Tibial nerve (tissue), 4 donors: Measurements from ENCODE around the gene SYNPO.

Source experiments
- EP300 ChIP-seq, 2 donors: sonication (generic); formaldehyde crosslinking; IDR thresholded peaks; one replicate each; pipeline ENCODE4 v1.6.1; 2017; ENCODE audit warnings: antibody characterized with exemption in 2 of 2, mild to moderate bottlenecking in 1 of 2
- TF ChIP-seq, protein P1 (sequence below), 5 experiments: fragments of 200-600 bp in 3 of 5; fragments of 450-650 bp in 2 of 5; sonication (generic) in 3 of 5; IDR thresholded peaks; one replicate each; pipeline ENCODE4 v1.5.1; 2016 to 2019; ENCODE audit warnings: antibody characterized with exemption in 5 of 5, mild to moderate bottlenecking in 3 of 5, moderate library complexity in 2 of 5

DNA sequence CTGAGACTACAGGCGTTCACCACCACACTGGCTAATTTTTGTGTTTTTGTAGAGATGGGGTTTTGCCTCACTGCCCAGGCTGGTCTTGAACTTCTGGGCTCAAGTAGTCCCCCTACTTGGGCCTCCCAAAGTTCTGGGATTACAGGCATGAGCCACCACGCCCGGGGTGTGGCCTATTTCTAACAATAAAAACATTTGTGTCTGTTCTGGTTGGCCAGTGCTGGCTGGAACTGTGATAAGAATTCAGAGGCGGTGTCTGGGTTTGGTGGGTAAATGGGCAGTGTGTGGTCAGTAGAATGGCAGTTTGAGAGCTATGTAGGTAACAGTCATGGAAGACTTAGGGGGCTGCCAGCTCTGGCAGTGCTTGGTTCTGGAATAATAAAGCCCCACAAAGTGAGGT is 46.9 kb upstream of the SYNPO start:
- TF ChIP-seq EP300 (IDR thresholded peaks at IDR 0.05), result no peak
- TF ChIP-seq, protein P1, sequence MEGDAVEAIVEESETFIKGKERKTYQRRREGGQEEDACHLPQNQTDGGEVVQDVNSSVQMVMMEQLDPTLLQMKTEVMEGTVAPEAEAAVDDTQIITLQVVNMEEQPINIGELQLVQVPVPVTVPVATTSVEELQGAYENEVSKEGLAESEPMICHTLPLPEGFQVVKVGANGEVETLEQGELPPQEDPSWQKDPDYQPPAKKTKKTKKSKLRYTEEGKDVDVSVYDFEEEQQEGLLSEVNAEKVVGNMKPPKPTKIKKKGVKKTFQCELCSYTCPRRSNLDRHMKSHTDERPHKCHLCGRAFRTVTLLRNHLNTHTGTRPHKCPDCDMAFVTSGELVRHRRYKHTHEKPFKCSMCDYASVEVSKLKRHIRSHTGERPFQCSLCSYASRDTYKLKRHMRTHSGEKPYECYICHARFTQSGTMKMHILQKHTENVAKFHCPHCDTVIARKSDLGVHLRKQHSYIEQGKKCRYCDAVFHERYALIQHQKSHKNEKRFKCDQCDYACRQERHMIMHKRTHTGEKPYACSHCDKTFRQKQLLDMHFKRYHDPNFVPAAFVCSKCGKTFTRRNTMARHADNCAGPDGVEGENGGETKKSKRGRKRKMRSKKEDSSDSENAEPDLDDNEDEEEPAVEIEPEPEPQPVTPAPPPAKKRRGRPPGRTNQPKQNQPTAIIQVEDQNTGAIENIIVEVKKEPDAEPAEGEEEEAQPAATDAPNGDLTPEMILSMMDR (IDR thresholded peaks at IDR 0.05), result no peak
